HepG2 (cell line): Measurements from ENCODE around the gene MPPE1. TPM values are rescaled to one million over a fixed set of nuclear protein-coding genes. Genes with fewer than 3 reads are reported as not detected.
A peak's percentile ranks its signal among the peaks of the same experiment; 100 is the strongest.

Experiments used
- CC2D1A ChIP-seq: sonication (generic); formaldehyde crosslinking; IDR thresholded peaks from 2 replicates; pipeline ENCODE4 v1.8.1; 2023; ENCODE audit warnings: mild to moderate bottlenecking, missing genetic modification reagents
- FOSL2 ChIP-seq: sonication (generic); formaldehyde crosslinking; IDR thresholded peaks from 2 replicates; pipeline ENCODE4 v1.4.0; 2020; ENCODE audit warnings: missing genetic modification reagents
- FOXP4 ChIP-seq: sonication (generic); formaldehyde crosslinking; IDR thresholded peaks from 2 replicates; pipeline ENCODE4 v1.4.0; 2020; ENCODE audit warnings: missing genetic modification reagents
- MAFF ChIP-seq: IDR thresholded peaks from 2 replicates; pipeline ENCODE4 v1.6.1; 2011; ENCODE audit warnings: low read depth, low read length, improper control_type of control experiment
- PBX2 ChIP-seq: IDR thresholded peaks from 2 replicates; pipeline ENCODE4 v1.6.1; 2016; ENCODE audit warnings: control low read depth
- PBX3 ChIP-seq: sonication (generic); formaldehyde crosslinking; IDR thresholded peaks from 2 replicates; pipeline ENCODE4 v1.8.1; 2023; ENCODE audit warnings: missing genetic modification reagents, inconsistent platforms, borderline replicate concordance
- PHF5A ChIP-seq: IDR thresholded peaks from one replicate; pipeline ENCODE4 v1.6.1; 2018; ENCODE audit warnings: low read depth, missing genetic modification reagents; ENCODE audit not compliant: unreplicated experiment
- SAP130 ChIP-seq: IDR thresholded peaks from 2 replicates; pipeline ENCODE4 v1.6.1; 2016; ENCODE audit warnings: low read depth
- ZBED4 ChIP-seq: sonication (generic); formaldehyde crosslinking; IDR thresholded peaks from 2 replicates; pipeline ENCODE4 v1.4.0; 2020; ENCODE audit warnings: missing genetic modification reagents, borderline replicate concordance
- ZBTB20 ChIP-seq: sonication (generic); formaldehyde crosslinking; IDR thresholded peaks from 2 replicates; pipeline ENCODE4 v1.8.1; 2023; ENCODE audit warnings: missing genetic modification reagents, low read depth, mild to moderate bottlenecking, borderline replicate concordance
- ZFP36L2 ChIP-seq: sonication (generic); formaldehyde crosslinking; IDR thresholded peaks from 2 replicates; pipeline ENCODE4 v1.4.0; 2020; ENCODE audit warnings: missing genetic modification reagents
- ZNF256 ChIP-seq: sonication (generic); formaldehyde crosslinking; conservative IDR thresholded peaks from 2 replicates; pipeline ENCODE4 v1.4.0; 2020; ENCODE audit warnings: missing genetic modification reagents
- ZNF512 ChIP-seq: sonication (generic); formaldehyde crosslinking; IDR thresholded peaks from 2 replicates; pipeline ENCODE4 v1.4.0; 2020; ENCODE audit warnings: mild to moderate bottlenecking, missing genetic modification reagents
- ZNF605 ChIP-seq: sonication (generic); formaldehyde crosslinking; IDR thresholded peaks from 2 replicates; pipeline ENCODE4 v1.8.0; 2022; ENCODE audit warnings: mild to moderate bottlenecking, missing genetic modification reagents
- ZNF709 ChIP-seq: sonication (generic); formaldehyde crosslinking; IDR thresholded peaks from 2 replicates; pipeline ENCODE4 v1.5.0; 2020; ENCODE audit warnings: mild to moderate bottlenecking, missing genetic modification reagents
- ZNF768 ChIP-seq: sonication (generic); formaldehyde crosslinking; IDR thresholded peaks from 2 replicates; pipeline ENCODE4 v1.4.0; 2020; ENCODE audit warnings: missing genetic modification reagents
- polyA plus RNA-seq, 8 experiments: library from polyadenylated mRNA; depleted of rRNA in 3 of 8; stranded (reverse) in 7 of 8; unstranded in 1 of 8; fragments of >200 nt; fragmentation: Illumina TruSeq in 4 of 8; extraction: Trizol in 4 of 8; gene quantifications; 2 replicates each; pipeline versions ENCODE4 v1.2.1 to v1.2.3, GENCODE V29; 2011 to 2016; ENCODE audit warnings: low read depth in 4 of 8, missing spikeins in 1 of 8, mixed read lengths in 1 of 8; ENCODE audit not compliant: insufficient read depth in 1 of 8
- total RNA-seq, 5 experiments: library from RNA; depleted of rRNA; stranded (reverse); fragments of >200 nt; fragmentation: Illumina TruSeq; extraction: Trizol; gene quantifications; 2 replicates each; pipeline ENCODE4 v1.2.3, GENCODE V29; 2016; ENCODE audit warnings: low read depth in 1 of 5
- TF ChIP-seq, protein P1 (sequence below), 2 experiments: fragments of 450-650 bp in 1 of 2; sonication (generic) in 1 of 2; formaldehyde crosslinking; IDR thresholded peaks; 2 replicates each; pipeline versions ENCODE4 v1.5.0 to v1.8.0; 2020 to 2022; ENCODE audit warnings: mild to moderate bottlenecking in 1 of 2, missing genetic modification reagents in 1 of 2

MPPE1 gene
- total and polyA plus RNA-seq, 2 of the 13 experiments (the other 11 are each of a cell fraction or from before 2014, with no cell fraction given) = 9.6 to 11.9 TPM

DNA sequence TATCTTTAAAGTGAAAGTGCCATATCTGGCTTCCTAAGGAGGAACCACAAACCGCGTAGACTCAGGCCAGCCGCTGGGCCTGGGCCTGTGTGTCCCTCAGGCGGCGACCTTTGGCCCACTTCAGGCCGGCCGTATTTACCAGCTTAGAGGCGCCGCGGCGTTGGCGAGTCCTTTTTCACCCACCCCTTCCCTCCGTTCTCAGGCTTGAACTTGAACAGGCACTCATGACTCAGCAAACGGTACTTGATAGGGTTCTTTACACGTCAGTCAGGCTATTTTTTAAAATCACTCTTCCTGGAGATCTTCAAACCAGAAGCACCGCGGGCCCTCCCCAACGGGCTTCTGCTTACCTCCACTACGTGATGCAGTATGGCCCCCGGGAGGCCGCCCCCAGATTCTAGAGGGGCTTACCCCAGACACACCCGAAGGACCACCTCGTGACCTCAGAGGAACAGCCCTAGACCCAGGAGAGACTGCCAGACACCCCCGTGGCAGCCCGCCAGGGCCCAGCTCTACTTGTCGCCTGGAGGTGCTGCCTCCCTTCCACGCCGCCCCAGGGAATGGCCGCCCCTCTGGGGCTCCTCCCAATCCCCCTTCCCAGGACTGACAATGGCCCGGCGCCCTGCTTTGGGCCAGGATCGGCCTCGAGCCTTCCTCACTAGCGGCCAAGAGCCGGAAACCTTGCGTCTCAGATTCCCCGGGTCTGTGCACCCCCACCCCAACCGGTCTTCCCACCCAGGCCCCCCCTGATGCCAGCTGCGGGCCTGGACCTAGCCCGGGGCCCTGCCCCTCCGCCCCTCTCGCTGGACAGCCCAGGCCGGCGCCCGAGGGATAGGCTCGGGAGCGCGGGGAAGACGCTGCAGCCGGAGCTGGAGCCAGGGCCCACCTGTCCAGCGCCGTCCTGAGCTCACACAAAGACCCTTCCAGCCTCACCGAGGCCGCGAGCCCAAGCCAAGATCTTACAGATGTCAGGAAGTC is 39.4 kb upstream of the MPPE1 start (continued):
- TF ChIP-seq ZBED4 (CRISPR knock-in tag) = peak; percentile 63; the same call in 1 of the 2 replicates
- peak; percentile 40; the same call in 1 of the 2 replicates for TF ChIP-seq ZNF768
- no peak for TF ChIP-seq ZFP36L2
- no peak for TF ChIP-seq ZNF512
- 0 out of 2 replicates have a peak, but pooled peaks have one; percentile 30 for TF ChIP-seq FOXP4
- TF ChIP-seq SAP130 = peak; percentile 72
- TF ChIP-seq PBX3 (CRISPR knock-in tag) = no peak
- no peak for TF ChIP-seq ZNF256
- TF ChIP-seq, protein P1, sequence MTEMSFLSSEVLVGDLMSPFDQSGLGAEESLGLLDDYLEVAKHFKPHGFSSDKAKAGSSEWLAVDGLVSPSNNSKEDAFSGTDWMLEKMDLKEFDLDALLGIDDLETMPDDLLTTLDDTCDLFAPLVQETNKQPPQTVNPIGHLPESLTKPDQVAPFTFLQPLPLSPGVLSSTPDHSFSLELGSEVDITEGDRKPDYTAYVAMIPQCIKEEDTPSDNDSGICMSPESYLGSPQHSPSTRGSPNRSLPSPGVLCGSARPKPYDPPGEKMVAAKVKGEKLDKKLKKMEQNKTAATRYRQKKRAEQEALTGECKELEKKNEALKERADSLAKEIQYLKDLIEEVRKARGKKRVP (CRISPR knock-in tag; IDR thresholded peaks at IDR 0.05) = no peak
- TF ChIP-seq MAFF = peak; percentile 75
- no peak for TF ChIP-seq PHF5A
- no peak for TF ChIP-seq ZNF709
- peak; percentile 57; the same call in 1 of the 2 replicates for TF ChIP-seq PBX2 (CRISPR knock-in tag)
- 0 out of 2 replicates have a peak, but pooled peaks have one; percentile 57 for TF ChIP-seq ZBTB20 (CRISPR knock-in tag)
- no peak for TF ChIP-seq CC2D1A
- TF ChIP-seq FOSL2 = peak; percentile 75
- TF ChIP-seq ZNF605 = no peak
